BLaER1 (cell line): ENCODE data around the gene ACTA1.

ENCODE experiments used
- H3K27ac ChIP-seq: shearing (Covaris generic); formaldehyde crosslinking; 2 replicates; pipeline ENCODE4 v1.8.1; 2022
- H3K27me3 ChIP-seq: shearing (Covaris generic); formaldehyde crosslinking; 2 replicates; pipeline ENCODE4 v1.8.1; 2022
- H3K36me3 ChIP-seq: shearing (Covaris generic); formaldehyde crosslinking; 2 replicates; pipeline ENCODE4 v1.8.1; 2022
- H3K4me1 ChIP-seq: shearing (Covaris generic); formaldehyde crosslinking; 2 replicates; pipeline ENCODE4 v1.8.1; 2022
- H3K4me2 ChIP-seq: shearing (Covaris generic); formaldehyde crosslinking; 2 replicates; pipeline ENCODE4 v1.8.1; 2022
- H3K4me3 ChIP-seq: shearing (Covaris generic); formaldehyde crosslinking; 2 replicates; pipeline ENCODE4 v1.8.1; 2022
- H3K9ac ChIP-seq: shearing (Covaris generic); formaldehyde crosslinking; 2 replicates; pipeline ENCODE4 v1.8.1; 2022
- H3K9me3 ChIP-seq: shearing (Covaris generic); formaldehyde crosslinking; 2 replicates; pipeline ENCODE4 v1.8.1; 2022
- H4K20me1 ChIP-seq: shearing (Covaris generic); formaldehyde crosslinking; 2 replicates; pipeline ENCODE4 v1.8.1; 2022
- Cebpa-rat ChIP-seq: shearing (Covaris generic); IDR thresholded peaks from 2 replicates; pipeline ENCODE4 v1.8.1; 2022

ACTA1 gene

DNA sequence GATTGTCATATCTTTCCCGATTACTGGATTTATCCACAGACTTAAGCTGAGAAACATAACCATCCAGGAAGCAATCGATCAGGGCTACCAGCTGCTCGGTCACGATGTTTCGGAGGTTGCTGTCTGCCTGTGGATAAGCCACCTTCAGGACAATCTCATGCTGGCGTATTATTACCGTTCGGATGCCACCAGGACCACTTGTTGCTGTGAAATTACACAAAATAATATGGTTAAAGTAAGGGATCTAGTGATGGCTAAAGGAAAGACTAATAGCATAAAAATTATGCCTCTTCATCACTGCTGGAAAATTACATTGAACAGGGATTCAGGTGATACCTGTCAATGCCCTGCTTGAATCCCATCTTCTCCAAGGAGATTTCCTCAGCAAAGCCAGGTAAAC lies 30.8 kb upstream of the ACTA1 start:
- no peak for TF ChIP-seq Cebpa-rat
- no peaks in the 10 kb centered on the region for H3K4me1 ChIP-seq
- H3K4me3 ChIP-seq: no peak overlapping the region
- no peak overlapping the region for H3K4me2 ChIP-seq
- no peaks in the 10 kb centered on the region for H3K27me3 ChIP-seq
- H4K20me1 ChIP-seq: peaks cover 8% of the 10 kb centered on the region
- peaks cover 98% of the 10 kb centered on the region for H3K36me3 ChIP-seq
- no peaks in the 10 kb centered on the region for H3K9me3 ChIP-seq
- no peak overlapping the region for H3K27ac ChIP-seq
- no peak overlapping the region for H3K9ac ChIP-seq

DNA sequence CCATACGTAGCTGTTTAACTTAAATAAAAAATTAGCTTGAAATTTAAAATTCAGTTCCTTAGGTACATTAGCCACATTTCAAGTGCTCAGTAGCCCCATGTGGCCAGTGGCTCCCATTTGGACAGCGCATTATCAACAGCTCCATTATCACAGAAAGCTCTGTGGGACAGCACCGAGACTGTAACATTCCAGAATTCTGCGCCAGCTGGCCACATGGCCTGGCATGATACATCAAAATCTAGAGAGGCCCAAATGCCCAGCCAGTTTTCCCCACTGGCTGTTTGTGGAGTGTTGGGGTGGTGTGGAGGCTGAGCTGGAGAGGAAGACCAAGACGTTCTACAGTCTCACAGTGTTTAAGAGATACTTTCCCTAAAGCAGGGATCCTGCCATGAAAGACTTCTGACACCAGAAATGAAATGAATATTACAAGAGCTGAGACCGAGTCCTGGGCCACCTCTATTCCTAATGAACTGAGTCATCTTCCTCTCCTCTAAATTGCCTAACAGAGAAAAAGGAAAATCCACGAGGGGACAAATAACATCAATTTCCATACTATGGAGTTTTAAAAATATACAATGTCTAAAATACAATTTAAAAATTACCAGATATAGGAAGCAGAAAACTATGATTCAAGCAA lies 27.3 kb upstream of the ACTA1 start:
- Histone ChIP-seq H3K4me3 (no peak overlapping the region), H3K4me1 (no peaks in the 10 kb centered on the region), H3K36me3 (peaks cover 97% of the 10 kb centered on the region)

DNA sequence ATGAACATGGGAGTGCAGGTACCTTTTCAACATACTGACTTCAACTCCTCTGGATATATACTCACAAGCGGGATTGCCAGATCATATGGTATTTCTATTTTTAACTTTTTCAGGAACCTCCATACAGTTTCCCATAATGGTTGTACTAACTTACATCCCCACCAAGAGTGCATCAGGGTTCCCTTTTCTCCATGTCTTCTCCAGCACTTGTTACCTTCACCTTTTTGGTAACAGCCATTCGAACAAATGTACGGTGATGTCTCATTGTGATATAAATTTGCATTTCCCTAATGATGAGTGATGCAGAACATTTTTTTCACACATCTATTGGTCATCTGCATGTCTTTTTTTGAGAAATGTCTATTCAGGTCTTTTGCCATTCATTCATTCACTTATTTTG lies 25.9 kb upstream of the ACTA1 start:
- H3K27me3 ChIP-seq: no peaks in the 10 kb centered on the region
- H3K9ac ChIP-seq: no peak overlapping the region
- H4K20me1 ChIP-seq: no peaks in the 10 kb centered on the region
- H3K4me3 ChIP-seq: no peak overlapping the region
- no peak overlapping the region for H3K4me2 ChIP-seq
- no peaks in the 10 kb centered on the region for H3K9me3 ChIP-seq
- peaks cover 97% of the 10 kb centered on the region for H3K36me3 ChIP-seq
- no peak overlapping the region for H3K27ac ChIP-seq
- no peak for TF ChIP-seq Cebpa-rat
- H3K4me1 ChIP-seq: no peaks in the 10 kb centered on the region

More for the DNA sequence above, 27.3 kb upstream of the ACTA1 start:
- no peaks in the 10 kb centered on the region for H4K20me1 ChIP-seq
- H3K9ac ChIP-seq: no peak overlapping the region
- H3K4me2 ChIP-seq: no peak overlapping the region
- no peak overlapping the region for H3K27ac ChIP-seq
- TF ChIP-seq Cebpa-rat: no peak
- H3K9me3 ChIP-seq: no peaks in the 10 kb centered on the region
- H3K27me3 ChIP-seq: no peaks in the 10 kb centered on the region

DNA sequence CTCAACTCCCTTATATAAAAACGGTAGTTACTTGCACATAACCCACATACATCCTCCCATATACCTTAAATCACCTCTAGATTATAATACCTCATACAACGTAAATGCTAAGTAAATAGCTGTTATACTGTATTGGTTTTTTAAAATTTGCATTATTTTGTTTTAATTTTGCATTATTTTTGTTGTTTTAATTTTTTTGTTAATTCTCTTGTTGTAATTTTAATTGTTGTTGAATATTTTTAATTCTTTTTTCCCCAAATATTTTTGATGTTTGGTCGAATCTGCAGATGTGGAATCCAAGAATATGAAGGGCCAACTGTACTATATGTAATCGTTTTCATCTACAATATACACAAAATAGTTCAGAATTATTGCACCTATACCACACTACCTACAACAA lies 23.5 kb upstream of the ACTA1 start:
- H3K9me3 ChIP-seq: no peaks in the 10 kb centered on the region
- no peak overlapping the region for H3K27ac ChIP-seq
- TF ChIP-seq Cebpa-rat: no peak
- H3K36me3 ChIP-seq: peaks cover 83% of the 10 kb centered on the region
- H3K4me1 ChIP-seq: no peaks in the 10 kb centered on the region
- no peaks in the 10 kb centered on the region for H3K27me3 ChIP-seq
- H3K4me3 ChIP-seq: no peak overlapping the region
- H4K20me1 ChIP-seq: no peaks in the 10 kb centered on the region; the same call in 1 of the 2 replicates
- H3K4me2 ChIP-seq: no peak overlapping the region
- H3K9ac ChIP-seq: no peak overlapping the region

DNA sequence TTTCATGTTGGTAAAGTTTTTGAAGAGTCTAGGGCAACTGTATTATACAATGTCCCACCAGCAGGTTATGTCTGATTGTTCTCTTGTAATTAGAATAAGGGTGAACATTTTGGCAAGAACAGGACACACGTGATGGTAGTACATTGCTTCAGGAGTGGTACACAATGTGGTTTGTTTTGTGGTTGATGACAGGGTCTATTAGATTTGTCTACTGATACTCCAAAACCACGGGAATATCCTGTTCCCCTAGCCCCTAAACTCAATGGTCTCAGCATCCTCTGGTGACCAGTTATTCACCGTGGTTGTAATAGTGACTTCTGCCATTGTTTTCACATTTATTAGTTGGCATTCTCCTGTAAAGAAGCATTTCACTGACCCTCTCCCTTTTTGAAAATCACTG lies 22.1 kb upstream of the ACTA1 start:
- no peak overlapping the region for H3K27ac ChIP-seq
- no peaks in the 10 kb centered on the region for H3K9me3 ChIP-seq
- no peak overlapping the region for H3K4me2 ChIP-seq
- no peak for TF ChIP-seq Cebpa-rat
- no peaks in the 10 kb centered on the region for H3K4me1 ChIP-seq
- no peak overlapping the region for H3K9ac ChIP-seq
- peaks cover 80% of the 10 kb centered on the region for H3K36me3 ChIP-seq
- no peaks in the 10 kb centered on the region; the same call in 1 of the 2 replicates for H4K20me1 ChIP-seq
- H3K4me3 ChIP-seq: no peak overlapping the region
- no peaks in the 10 kb centered on the region for H3K27me3 ChIP-seq

DNA sequence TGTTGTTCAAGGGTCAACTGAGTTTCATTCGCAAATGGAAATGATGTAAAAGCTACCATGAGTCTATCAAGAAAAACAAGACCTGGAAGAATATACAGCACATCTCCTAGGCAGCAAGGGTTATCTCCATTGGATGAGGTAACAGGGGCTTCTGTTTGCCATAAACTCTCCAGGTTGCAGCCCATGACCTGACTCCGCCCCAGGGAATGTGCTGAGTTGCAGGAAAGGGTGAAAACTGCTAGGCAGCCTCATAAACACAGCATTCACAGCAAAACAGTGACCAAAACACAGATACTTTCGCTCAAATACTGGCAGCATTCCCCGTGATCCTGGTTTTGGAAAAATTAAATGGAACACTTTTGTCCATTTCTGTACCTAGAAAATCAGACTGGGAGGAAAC lies 20.2 kb upstream of the ACTA1 start:
- no peak overlapping the region for H3K4me3 ChIP-seq
- no peak overlapping the region for H3K4me2 ChIP-seq
- no peaks in the 10 kb centered on the region for H3K9me3 ChIP-seq
- no peak overlapping the region for H3K27ac ChIP-seq
- H4K20me1 ChIP-seq: no peaks in the 10 kb centered on the region; the same call in 1 of the 2 replicates
- TF ChIP-seq Cebpa-rat: no peak
- peaks cover 78% of the 10 kb centered on the region for H3K36me3 ChIP-seq
- H3K4me1 ChIP-seq: no peaks in the 10 kb centered on the region
- no peaks in the 10 kb centered on the region for H3K27me3 ChIP-seq
- H3K9ac ChIP-seq: no peak overlapping the region

DNA sequence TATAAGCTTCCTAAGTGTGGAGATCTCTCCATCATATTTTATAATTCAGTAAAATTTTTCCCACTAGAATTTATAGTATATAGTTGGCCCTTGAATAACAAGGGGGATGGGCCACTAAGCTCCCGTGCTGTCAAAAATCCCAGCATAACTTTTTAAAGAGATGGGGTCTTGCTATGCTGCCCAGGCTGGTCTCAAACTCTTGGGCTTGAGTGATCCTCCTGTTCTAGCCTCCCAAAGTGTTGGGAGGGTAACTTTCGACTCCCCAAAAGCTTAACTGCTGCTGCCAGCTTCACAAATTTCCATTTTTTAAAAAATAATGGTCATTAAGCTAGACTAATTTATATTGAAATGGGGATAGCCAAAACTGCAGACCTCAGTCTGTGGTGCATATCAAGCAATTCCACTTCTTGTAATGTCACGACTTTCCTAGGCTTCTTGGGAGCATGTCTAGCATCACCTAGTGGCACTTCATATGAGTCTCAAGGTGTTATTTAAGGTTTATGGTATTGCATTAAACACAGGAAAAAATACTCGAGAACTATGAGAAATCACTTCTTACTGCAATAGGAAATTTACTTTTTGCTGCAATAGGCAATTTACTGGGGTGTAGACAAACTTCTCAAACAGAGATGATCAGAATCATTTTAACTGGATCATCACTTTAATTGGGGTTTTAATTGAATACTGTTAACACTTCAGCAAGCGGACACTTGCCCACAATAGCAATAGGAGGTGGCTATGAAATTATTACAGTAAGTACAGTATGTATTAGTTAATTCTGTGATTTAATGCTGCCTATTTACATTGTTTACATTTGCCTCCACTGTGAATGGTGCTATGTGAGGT lies 19.3 kb upstream of the ACTA1 start:
- no peak overlapping the region for H3K9ac ChIP-seq
- H3K36me3 ChIP-seq: peaks cover 78% of the 10 kb centered on the region
- no peaks in the 10 kb centered on the region for H3K27me3 ChIP-seq
- no peak overlapping the region for H3K4me3 ChIP-seq
- no peak overlapping the region for H3K4me2 ChIP-seq
- no peaks in the 10 kb centered on the region for H3K9me3 ChIP-seq
- H4K20me1 ChIP-seq: no peaks in the 10 kb centered on the region; the same call in 1 of the 2 replicates
- no peaks in the 10 kb centered on the region for H3K4me1 ChIP-seq
- H3K27ac ChIP-seq: no peak overlapping the region
- no peak for TF ChIP-seq Cebpa-rat

DNA sequence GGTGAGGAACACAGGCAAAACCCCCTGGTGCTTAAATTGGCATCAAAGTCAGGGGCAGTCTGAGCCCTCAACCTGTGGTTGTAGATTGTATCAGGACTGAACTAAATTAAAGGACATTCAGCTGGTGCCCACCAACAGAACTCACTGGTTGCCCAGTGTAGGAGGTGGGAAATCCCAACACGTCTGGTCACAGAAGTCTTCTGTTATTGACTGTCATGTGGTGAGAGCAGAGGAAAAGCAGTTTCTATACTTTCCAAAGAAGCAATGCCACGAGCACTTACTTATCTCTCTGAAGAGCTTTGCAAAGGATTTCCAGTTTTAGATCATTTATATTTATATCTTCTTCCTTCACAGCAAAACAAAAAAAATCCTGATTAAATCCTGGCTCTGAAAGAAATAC lies 15.0 kb upstream of the ACTA1 start:
- TF ChIP-seq Cebpa-rat: no peak
- Histone ChIP-seq H3K4me2 (no peak overlapping the region), H3K36me3 (peaks cover 77% of the 10 kb centered on the region), H3K27me3 (no peaks in the 10 kb centered on the region), H3K4me1 (no peaks in the 10 kb centered on the region), H3K4me3 (no peak overlapping the region), H3K27ac (no peak overlapping the region), H3K9ac (no peak overlapping the region), H4K20me1 (no peaks in the 10 kb centered on the region; the same call in 1 of the 2 replicates), H3K9me3 (no peaks in the 10 kb centered on the region)

DNA sequence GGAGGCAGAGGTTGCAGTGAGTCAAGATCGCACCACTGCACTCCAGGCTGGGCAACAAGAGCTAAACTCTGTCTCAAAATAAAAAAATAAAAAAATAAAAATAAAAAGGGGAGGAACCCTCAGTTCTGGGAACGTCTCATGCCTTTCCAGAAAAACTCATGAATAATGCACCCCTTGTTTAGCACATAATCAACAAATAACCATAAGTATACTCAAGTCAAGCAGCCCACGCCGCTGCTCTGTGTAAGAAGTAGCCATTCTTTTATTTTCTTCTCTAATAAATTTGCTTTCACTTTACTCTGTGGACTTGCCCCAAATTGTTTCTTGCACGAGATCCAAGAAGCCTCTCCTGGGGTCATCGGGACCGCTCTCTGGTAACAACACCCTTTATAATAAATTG lies 14.5 kb upstream of the ACTA1 start:
- Histone ChIP-seq H3K9me3 (no peaks in the 10 kb centered on the region), H3K27me3 (no peaks in the 10 kb centered on the region), H3K36me3 (peaks cover 81% of the 10 kb centered on the region), H3K4me1 (no peaks in the 10 kb centered on the region), H3K4me3 (no peak overlapping the region), H4K20me1 (no peaks in the 10 kb centered on the region), H3K4me2 (no peak overlapping the region), H3K27ac (no peak overlapping the region), H3K9ac (no peak overlapping the region)
- no peak for TF ChIP-seq Cebpa-rat

DNA sequence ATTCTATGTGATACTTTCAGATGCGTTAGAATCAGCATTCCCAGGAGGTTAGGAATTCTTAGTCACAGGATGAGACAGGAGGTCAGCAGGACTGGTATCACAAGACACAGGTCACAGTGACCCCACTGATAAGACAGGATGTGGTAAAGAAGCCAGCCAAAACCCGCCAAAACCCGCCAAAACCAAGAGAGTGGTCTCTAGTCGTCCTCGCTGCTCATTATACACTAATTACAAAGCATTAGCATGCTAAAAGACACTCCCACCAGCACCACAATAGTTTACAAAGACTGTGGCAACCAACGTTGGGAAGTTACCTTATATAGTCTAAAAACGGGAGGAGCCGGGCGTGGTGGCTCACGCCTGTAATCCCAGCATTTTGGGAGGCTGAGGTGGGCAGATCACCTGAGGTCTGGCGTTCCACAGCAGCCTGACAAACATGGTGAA lies 13.9 kb upstream of the ACTA1 start:
- H3K36me3 ChIP-seq: peaks cover 86% of the 10 kb centered on the region
- H3K27me3 ChIP-seq: no peaks in the 10 kb centered on the region
- H4K20me1 ChIP-seq: no peaks in the 10 kb centered on the region
- no peak for TF ChIP-seq Cebpa-rat
- no peaks in the 10 kb centered on the region for H3K9me3 ChIP-seq
- H3K27ac ChIP-seq: no peak overlapping the region
- no peak overlapping the region for H3K9ac ChIP-seq
- H3K4me2 ChIP-seq: no peak overlapping the region
- H3K4me3 ChIP-seq: no peak overlapping the region
- no peaks in the 10 kb centered on the region for H3K4me1 ChIP-seq
